ENCODE data around the gene NSFL1C. TPM values are rescaled to one million over a fixed set of nuclear protein-coding genes. Genes with fewer than 3 reads are reported as not detected.

NSFL1C gene
- total and polyA plus RNA-seq, 9 of the 15 experiments (the other 6 are each of a cell fraction or from before 2014, with no cell fraction given): 20.8 to 119 (median 47.0) TPM

DNA sequence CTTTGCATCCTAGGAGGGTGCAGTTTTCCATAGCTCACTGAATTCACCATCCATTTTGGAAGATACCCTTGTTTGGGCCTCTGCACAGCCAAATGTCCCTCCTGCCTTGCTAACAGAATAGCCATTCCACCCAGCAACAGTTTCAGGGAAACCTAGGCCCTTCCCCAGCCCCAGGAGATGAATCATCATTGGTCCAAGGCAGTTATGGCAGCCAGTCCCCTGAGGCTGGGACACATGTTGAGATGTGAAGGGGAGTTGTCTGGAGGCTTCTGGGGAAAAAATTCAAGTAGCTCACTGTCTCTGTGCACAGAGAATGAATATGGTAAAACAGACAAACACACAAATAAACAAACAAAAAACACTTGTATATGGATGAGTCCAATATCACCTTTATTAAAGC is 41.9 kb upstream of the NSFL1C start:
- Histone ChIP-seq H3K9ac (ENCODE audit: insufficient read depth in 1 of 2, low read depth in 2 of 2, low read length in 2 of 2) (no peak overlapping the region), H3K4me1 (replicated peaks in 1 of 2; ENCODE audit: control insufficient read depth in 2 of 2, insufficient read depth in 2 of 2, low read length in 2 of 2) (no peaks in the 10 kb centered on the region), H3K27me3 (ENCODE audit: control insufficient read depth in 2 of 2, insufficient read depth in 2 of 2, low read length in 2 of 2) (0 out of 5 replicates have a peak, but pooled peaks cover 0 to 6% of the 10 kb centered on the region in 2 experiments), H3K27ac (ENCODE audit: extremely low read depth, low read depth, low read length) (no peak overlapping the region), H3K36me3 (ENCODE audit: control insufficient read depth, insufficient read depth, low read length) (no peaks in the 10 kb centered on the region), H3K4me3 (no peak overlapping the region), H4K20me1 (replicated peaks; ENCODE audit: control insufficient read depth, insufficient read depth, low read length) (no peaks in the 10 kb centered on the region), H3K9me1 (ENCODE audit: control insufficient read depth, insufficient read depth, low read length) (no peaks in the 10 kb centered on the region), H3K79me2 (ENCODE audit: control insufficient read depth, insufficient read depth, low read length) (no peaks in the 10 kb centered on the region), H3K9me3 (replicated peaks; ENCODE audit: control insufficient read depth, insufficient read depth, low read depth, low read length) (no peaks in the 10 kb centered on the region), H3K4me2 (ENCODE audit: insufficient read depth, low read length) (no peak overlapping the region), H2AFZ (ENCODE audit: low read depth, low read length) (no peak overlapping the region)
- TF ChIP-seq PRMT5 (CRISPR knock-in tag; IDR thresholded peaks at IDR 0.05): no peak
- TF ChIP-seq XRCC4 (IDR thresholded peaks at IDR 0.05; ENCODE audit: extremely low read depth, insufficient read depth, insufficient read length): no peak
- no peak for TF ChIP-seq ZNF668 (CRISPR knock-in tag; IDR thresholded peaks at IDR 0.05)
- no peak for TF ChIP-seq ZEB2 (IDR thresholded peaks at IDR 0.05)
- no peak for TF ChIP-seq KHSRP (IDR thresholded peaks at IDR 0.05)
- TF ChIP-seq ZNF589 (CRISPR knock-in tag; IDR thresholded peaks at IDR 0.05; ENCODE audit: low read depth): no peak
- TF ChIP-seq ILF3 (IDR thresholded peaks at IDR 0.05; ENCODE audit: borderline replicate concordance): no peak
- in situ Hi-C loops (cut with MboI) (loop anchor here (25.0 kb wide), 1 partner anchor 254 kb away; no protein-coding TSS in a partner anchor), intact Hi-C loops (cut with micrococcal nuclease) (loop anchor here (10.0 kb wide), 1 partner anchor 194 kb away; no protein-coding TSS in a partner anchor)
- ChIA-PET CTCF (ENCODE audit: low intra/inter-chr PET ratio) (interaction anchor here (0.7 kb wide), 1 partner anchor 269 kb away, joined by 3 read pairs; no protein-coding TSS in a partner anchor), POLR2A (no interaction called here)
- ATAC-seq: no peak
- no peak for DNase-seq (ENCODE audit: extremely low read depth in 1 of 4, low spot score in 3 of 4)
- FAIRE-seq: no peak
- BruUV-seq (replicated peaks): no TSS peak

DNA sequence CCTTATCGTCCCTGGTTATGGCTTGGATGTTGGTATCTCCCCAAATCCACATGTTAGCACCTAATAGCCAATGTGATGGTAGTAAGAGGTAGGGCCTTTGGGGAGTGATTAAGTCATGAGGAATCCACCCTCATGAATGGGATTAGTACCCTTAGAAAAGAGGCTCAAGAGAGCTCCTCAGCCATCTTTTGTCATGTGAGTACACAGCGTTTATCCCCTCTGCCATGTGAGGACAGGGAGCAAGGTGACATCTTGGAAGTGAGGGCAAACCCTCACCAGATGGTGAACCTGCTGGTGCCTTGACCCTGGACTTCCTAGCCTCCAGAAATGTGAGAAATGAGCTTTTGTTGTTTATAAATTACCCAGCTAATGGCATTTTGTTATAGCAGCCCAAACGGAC is 40.6 kb upstream of the NSFL1C start:
- Histone ChIP-seq H3K27ac (ENCODE audit: extremely low read depth, low read depth, low read length) (no peak overlapping the region), H3K27me3 (ENCODE audit: control insufficient read depth in 2 of 2, insufficient read depth in 2 of 2, low read length in 2 of 2) (0 out of 5 replicates have a peak, but pooled peaks cover 0 to 6% of the 10 kb centered on the region in 2 experiments), H2AFZ (ENCODE audit: low read depth, low read length) (no peak overlapping the region), H3K9ac (ENCODE audit: insufficient read depth in 1 of 2, low read depth in 2 of 2, low read length in 2 of 2) (no peak overlapping the region), H3K9me3 (replicated peaks; ENCODE audit: control insufficient read depth, insufficient read depth, low read depth, low read length) (no peaks in the 10 kb centered on the region), H3K4me3 (no peak overlapping the region), H3K36me3 (ENCODE audit: control insufficient read depth, insufficient read depth, low read length) (no peaks in the 10 kb centered on the region), H3K9me1 (ENCODE audit: control insufficient read depth, insufficient read depth, low read length) (no peaks in the 10 kb centered on the region), H3K4me2 (ENCODE audit: insufficient read depth, low read length) (no peak overlapping the region), H4K20me1 (replicated peaks; ENCODE audit: control insufficient read depth, insufficient read depth, low read length) (no peaks in the 10 kb centered on the region), H3K4me1 (replicated peaks in 1 of 2; ENCODE audit: control insufficient read depth in 2 of 2, insufficient read depth in 2 of 2, low read length in 2 of 2) (no peaks in the 10 kb centered on the region), H3K79me2 (ENCODE audit: control insufficient read depth, insufficient read depth, low read length) (no peaks in the 10 kb centered on the region)
- ChIA-PET CTCF (ENCODE audit: low intra/inter-chr PET ratio) (no interaction called here), POLR2A (interaction anchor here (0.5 to 1.1 kb wide), 2 partner anchors 23 to 270 kb away, joined by 3 to 4 read pairs; no protein-coding TSS in a partner anchor)
- 0% methylated on average over 3 of the region's 3 CpGs for WGBS (ENCODE audit: insufficient coverage, low coverage, missing lambda C conversion rate)
- FAIRE-seq (no peak), DNase-seq (ENCODE audit: extremely low read depth in 1 of 4, low spot score in 3 of 4) (no peak), ATAC-seq (no peak)
- intact Hi-C loops (cut with micrococcal nuclease) (loop anchor here (10.0 kb wide), 1 partner anchor 192 kb away; no protein-coding TSS in a partner anchor), in situ Hi-C loops (cut with MboI) (loop anchor here (25.0 kb wide), 1 partner anchor 255 kb away; no protein-coding TSS in a partner anchor)
- BruUV-seq (replicated peaks): no TSS peak
- no peak for TF ChIP-seq FOXM1 (IDR thresholded peaks at IDR 0.05; ENCODE audit: low read depth)
- TF ChIP-seq FOXM1 (CRISPR knock-in tag; IDR thresholded peaks at IDR 0.05; ENCODE audit: low read depth): no peak
